DND-41 (cell line): Measurements from ENCODE around the gene ARHGAP4.

Source experiments
- ATAC-seq: fragments of 200-7000 bp; cut with Tn5 transposase; 3 replicates; pipeline ENCODE4 v1.9.1; 2021; ENCODE audit warnings: low read depth; ENCODE audit not compliant: insufficient read depth
- DNase-seq: peaks from one replicate; pipeline ENCODE4 v3.0.0-alpha.2; 2020
- H2AFZ ChIP-seq: 2 replicates; pipeline ENCODE4 v1.6.0; 2012; ENCODE audit warnings: low read depth, low read length
- H3K27ac ChIP-seq: 2 replicates; pipeline ENCODE4 v1.5.1; 2012; ENCODE audit warnings: low read length, inconsistent platforms
- H3K27me3 ChIP-seq: fragments of 200-600 bp; sonication (generic); 2 replicates; pipeline ENCODE4 v1.6.0; 2012; ENCODE audit warnings: low read length, mild to moderate bottlenecking, inconsistent platforms; ENCODE audit not compliant: insufficient read depth, poor library complexity
- H3K36me3 ChIP-seq: 2 replicates; pipeline ENCODE4 v1.5.1; 2012; ENCODE audit warnings: low read length, inconsistent platforms; ENCODE audit not compliant: insufficient read depth
- H3K4me1 ChIP-seq: 2 replicates; pipeline ENCODE4 v1.5.1; 2012; ENCODE audit warnings: mild to moderate bottlenecking, low read length; ENCODE audit not compliant: insufficient read depth
- H3K4me2 ChIP-seq: 2 replicates; pipeline ENCODE4 v1.6.0; 2012; ENCODE audit warnings: mild to moderate bottlenecking, moderate library complexity, low read length, inconsistent platforms; ENCODE audit not compliant: insufficient read depth
- H3K4me3 ChIP-seq, 2 experiments: fragments of 200-600 bp in 1 of 2; shearing (Covaris generic) in 1 of 2; 2 replicates each; pipeline ENCODE4 v1.5.1; 2012 to 2016; ENCODE audit warnings: inconsistent platforms in 2 of 2, low read length in 2 of 2, mild to moderate bottlenecking in 2 of 2, low read depth in 1 of 2, moderate library complexity in 1 of 2
- H3K79me2 ChIP-seq: 2 replicates; pipeline ENCODE4 v1.6.0; 2012; ENCODE audit warnings: low read length, inconsistent platforms; ENCODE audit not compliant: insufficient read depth
- H3K9ac ChIP-seq: 2 replicates; pipeline ENCODE4 v1.6.0; 2012; ENCODE audit warnings: low read depth, mild to moderate bottlenecking, inconsistent platforms, low read length, moderate library complexity
- H3K9me3 ChIP-seq: 2 replicates; pipeline ENCODE4 v1.5.1; 2012; ENCODE audit warnings: low read length, moderate library complexity, mild to moderate bottlenecking, inconsistent platforms; ENCODE audit not compliant: insufficient read depth, severe bottlenecking
- H4K20me1 ChIP-seq: 2 replicates; pipeline ENCODE4 v1.6.0; 2012; ENCODE audit warnings: low read length; ENCODE audit not compliant: insufficient read depth
- EZH2 ChIP-seq: IDR thresholded peaks from 3 replicates; pipeline ENCODE4 v1.6.1; 2012; ENCODE audit warnings: borderline replicate concordance, low read depth, mild to moderate bottlenecking, moderate library complexity, low read length, inconsistent platforms; ENCODE audit not compliant: severe bottlenecking
- TF ChIP-seq, protein P1 (sequence below): IDR thresholded peaks from 2 replicates; pipeline ENCODE4 v1.5.1; 2012; ENCODE audit warnings: borderline replicate concordance, low read length, moderate library complexity, mild to moderate bottlenecking; ENCODE audit not compliant: poor library complexity, severe bottlenecking; ENCODE audit errors: extremely low read depth

Gene ARHGAP4

DNA sequence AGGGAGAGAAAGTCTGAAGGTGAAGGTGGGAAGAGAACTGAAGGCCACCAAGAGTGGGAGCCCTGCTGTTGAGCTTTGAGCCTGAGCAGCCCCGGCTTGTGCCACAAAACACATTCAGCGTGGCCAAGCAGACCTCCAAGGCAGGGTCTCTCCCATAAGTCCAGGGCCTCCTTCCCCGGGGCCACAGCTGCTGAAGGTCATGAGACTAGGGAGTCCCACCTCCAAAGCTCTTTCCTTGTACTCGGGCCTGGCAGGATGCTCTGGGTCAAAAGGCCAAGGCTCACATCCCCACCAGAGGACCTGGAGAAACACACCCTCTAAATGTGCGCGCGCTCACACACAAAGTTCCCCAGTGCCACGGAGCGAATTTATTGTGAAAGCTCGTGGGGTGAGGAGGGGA is 3.5 kb upstream of the ARHGAP4 start:
- ATAC-seq (no peak), DNase-seq (no peak)
- H3K27me3 ChIP-seq, result no peaks in the 10 kb centered on the region
- TF ChIP-seq EZH2, result no peak
- TF ChIP-seq, protein P1, sequence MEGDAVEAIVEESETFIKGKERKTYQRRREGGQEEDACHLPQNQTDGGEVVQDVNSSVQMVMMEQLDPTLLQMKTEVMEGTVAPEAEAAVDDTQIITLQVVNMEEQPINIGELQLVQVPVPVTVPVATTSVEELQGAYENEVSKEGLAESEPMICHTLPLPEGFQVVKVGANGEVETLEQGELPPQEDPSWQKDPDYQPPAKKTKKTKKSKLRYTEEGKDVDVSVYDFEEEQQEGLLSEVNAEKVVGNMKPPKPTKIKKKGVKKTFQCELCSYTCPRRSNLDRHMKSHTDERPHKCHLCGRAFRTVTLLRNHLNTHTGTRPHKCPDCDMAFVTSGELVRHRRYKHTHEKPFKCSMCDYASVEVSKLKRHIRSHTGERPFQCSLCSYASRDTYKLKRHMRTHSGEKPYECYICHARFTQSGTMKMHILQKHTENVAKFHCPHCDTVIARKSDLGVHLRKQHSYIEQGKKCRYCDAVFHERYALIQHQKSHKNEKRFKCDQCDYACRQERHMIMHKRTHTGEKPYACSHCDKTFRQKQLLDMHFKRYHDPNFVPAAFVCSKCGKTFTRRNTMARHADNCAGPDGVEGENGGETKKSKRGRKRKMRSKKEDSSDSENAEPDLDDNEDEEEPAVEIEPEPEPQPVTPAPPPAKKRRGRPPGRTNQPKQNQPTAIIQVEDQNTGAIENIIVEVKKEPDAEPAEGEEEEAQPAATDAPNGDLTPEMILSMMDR, result no peak
- H3K9me3 ChIP-seq, result no peaks in the 10 kb centered on the region
- H3K4me2 ChIP-seq, result peak overlapping the region; percentile 57
- H3K27ac ChIP-seq, result peak overlapping the region; percentile 46
- peak overlapping the region; percentile 44 for H3K9ac ChIP-seq
- no peaks in the 10 kb centered on the region for H4K20me1 ChIP-seq
- H3K79me2 ChIP-seq, result peaks cover 63% of the 10 kb centered on the region
- no peak overlapping the region for H2AFZ ChIP-seq
- H3K4me3 ChIP-seq, result peak overlapping the region; percentile 0 to 50; a peak in 3 of 4 replicates
- peaks cover 50% of the 10 kb centered on the region for H3K36me3 ChIP-seq
- peaks cover 74% of the 10 kb centered on the region for H3K4me1 ChIP-seq

DNA sequence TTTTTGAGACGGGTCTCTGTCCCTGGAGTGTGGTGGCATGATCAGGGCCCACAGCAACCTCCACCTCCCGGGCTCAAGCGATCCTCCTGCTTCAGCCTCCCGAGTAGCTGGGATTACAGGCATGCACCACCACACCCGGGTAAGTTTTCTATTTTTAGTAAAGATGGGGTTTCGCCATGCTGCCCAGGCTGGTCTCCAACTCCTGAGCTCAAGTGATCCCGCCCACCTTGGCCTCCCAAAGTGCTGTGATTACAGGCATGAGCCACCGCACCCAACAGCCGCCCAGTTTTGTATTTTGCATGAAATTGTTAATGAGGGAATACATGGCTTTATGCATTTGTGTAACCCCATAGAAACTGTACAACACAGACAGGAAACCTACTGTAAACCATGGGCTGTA is 2.8 kb upstream of the ARHGAP4 start:
- peak overlapping the region; percentile 57 for H3K4me2 ChIP-seq
- no peak overlapping the region for H2AFZ ChIP-seq
- peaks cover 55% of the 10 kb centered on the region for H3K36me3 ChIP-seq
- ATAC-seq (no peak), DNase-seq (peak; percentile 28)
- H3K9me3 ChIP-seq, result no peaks in the 10 kb centered on the region
- peak overlapping the region; percentile 44 for H3K9ac ChIP-seq
- H4K20me1 ChIP-seq, result peaks cover 5% of the 10 kb centered on the region; the same call in 1 of the 2 replicates
- H3K79me2 ChIP-seq, result peaks cover 63% of the 10 kb centered on the region
- H3K27ac ChIP-seq, result peak overlapping the region; percentile 46
- no peak for TF ChIP-seq EZH2
- TF ChIP-seq, protein P1, result no peak
- H3K4me3 ChIP-seq, result peak overlapping the region; percentile 0 to 50; a peak in 3 of 4 replicates
- peaks cover 75% of the 10 kb centered on the region for H3K4me1 ChIP-seq
- no peaks in the 10 kb centered on the region for H3K27me3 ChIP-seq

DNA sequence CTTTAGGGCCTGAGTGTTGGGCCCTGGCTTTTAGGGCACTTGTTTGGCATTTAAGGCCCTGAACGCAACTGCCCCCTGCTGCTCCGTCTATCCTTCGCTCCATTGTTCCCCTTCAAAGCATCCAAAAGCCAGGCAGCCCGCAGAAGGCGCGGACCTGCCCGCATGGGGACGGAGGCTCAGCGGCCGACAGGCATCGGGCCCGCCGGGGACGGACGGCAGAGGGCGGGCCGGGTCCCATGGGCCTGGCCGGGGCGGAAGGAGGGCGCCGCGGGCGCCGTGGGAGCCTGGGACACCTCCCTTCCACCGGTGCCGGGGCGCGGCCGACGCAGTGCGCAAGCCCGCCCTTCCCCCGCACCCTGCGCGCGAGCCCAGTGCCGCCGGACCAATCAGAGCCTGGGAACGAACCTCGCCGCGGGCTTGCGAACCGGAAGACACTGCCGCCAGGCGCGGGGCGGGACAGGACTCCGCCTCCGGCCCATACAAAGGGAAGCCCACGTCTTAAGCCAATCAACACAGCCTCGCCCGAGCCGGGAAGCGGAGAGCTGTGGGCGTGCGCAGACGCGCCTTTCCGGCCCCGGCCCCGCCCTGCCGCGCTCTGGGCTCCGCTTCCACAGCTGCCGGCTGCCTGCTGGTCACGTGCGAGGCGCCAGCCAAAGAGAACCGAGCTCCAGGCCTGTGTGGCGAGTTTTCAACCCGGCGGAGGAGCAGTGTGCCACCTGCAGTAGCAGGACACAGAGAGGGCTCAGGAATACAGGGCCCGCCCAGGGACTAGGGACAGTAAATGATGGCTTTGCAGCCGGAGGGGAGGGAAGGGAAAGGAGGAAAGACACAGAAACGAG is 2.1 kb upstream of the ARHGAP4 start:
- Histone ChIP-seq H3K27ac (peak overlapping the region; percentile 100), H3K4me3 (peak overlapping the region; percentile 64), H3K4me2 (peak overlapping the region; percentile 74), H4K20me1 (peaks cover 10% of the 10 kb centered on the region), H3K9me3 (no peaks in the 10 kb centered on the region), H3K36me3 (peaks cover 58% of the 10 kb centered on the region), H3K9ac (peak overlapping the region; percentile 99), H3K4me1 (peaks cover 76% of the 10 kb centered on the region), H2AFZ (no peak overlapping the region), H3K79me2 (peaks cover 66% of the 10 kb centered on the region), H3K27me3 (no peaks in the 10 kb centered on the region)
- TF ChIP-seq, protein P1, result peak; percentile 24
- TF ChIP-seq EZH2, result no peak
- peak; percentile 69 for ATAC-seq
- peak; percentile 96 for DNase-seq
